Spleen (tissue), 7 donors: ENCODE results near the gene PANK1.

Experiments
- CTCF ChIP-seq, 11 experiments: fragments of 200-600 bp in 7 of 11; fragments of 450-650 bp in 4 of 11; sonication (generic) in 4 of 11; IDR thresholded peaks in 8 of 11; conservative IDR thresholded peaks in 3 of 11; 1 replicate in 7 of 11; 2 replicates in 4 of 11; pipeline versions ENCODE4 v1.4.0 to v1.8.0; 2016 to 2021; ENCODE audit warnings: antibody characterized with exemption in 11 of 11, inconsistent platforms in 4 of 11, mild to moderate bottlenecking in 1 of 11
- POLR2A ChIP-seq, 3 donors: fragments of 450-650 bp; IDR thresholded peaks; one replicate each; pipeline ENCODE4 v1.5.1; 2017; ENCODE audit warnings: antibody characterized with exemption in 3 of 3, mild to moderate bottlenecking in 1 of 3
- POLR2AphosphoS5 ChIP-seq, 3 donors: sonication (generic); formaldehyde crosslinking; IDR thresholded peaks; one replicate each; pipeline ENCODE4 v1.5.1; 2017; ENCODE audit warnings: antibody characterized with exemption in 3 of 3
- donor health status: DM: no; HTN: no; CAD: no; lungs with moderate emphysema.
- donor health status: DM: no; HTN: no; CAD: no.
- donor health status: DM: no; HTN: no; CAD: no.

DNA sequence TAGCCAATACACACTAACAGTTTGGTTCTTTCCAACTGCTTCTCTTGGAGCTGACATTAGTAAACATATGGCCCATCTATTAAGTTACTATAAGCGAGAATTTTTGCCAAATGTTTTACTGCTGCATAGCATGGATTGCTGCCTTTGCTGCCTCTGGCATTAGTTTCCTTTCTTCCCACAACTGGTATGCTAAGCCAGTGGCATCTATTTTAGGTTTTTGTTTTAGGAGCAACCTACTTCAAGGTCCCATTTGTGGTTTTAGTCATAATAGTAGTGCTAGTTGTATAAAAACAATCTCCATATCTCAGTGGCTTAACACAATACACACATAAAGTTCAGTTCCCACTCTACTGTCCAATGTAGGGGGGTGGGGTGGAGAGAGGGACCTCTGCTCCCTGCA is 25.9 kb upstream of the PANK1 start:
- TF ChIP-seq CTCF (IDR thresholded peaks at IDR 0.05 in 8 of 11, conservative IDR thresholded peaks at IDR 0.05 in 3 of 11) (no peak), POLR2A (IDR thresholded peaks at IDR 0.05) (no peak), POLR2AphosphoS5 (IDR thresholded peaks at IDR 0.05) (no peak)
